ENCODE measurements around the gene RTL5. TPM values are rescaled to one million over a fixed set of nuclear protein-coding genes. Genes with fewer than 3 reads are reported as not detected.

The RTL5 gene
- total RNA-seq, 1 experiment from 2014 or later, result 0.20 TPM

GRCh38 chrX:72124540-72125201 lies 7.0 kb downstream of the RTL5 start:
- H3K4me1 ChIP-seq, result peaks cover 27% of the 10 kb centered on the region
- no peak overlapping the region for H3K27ac ChIP-seq
- no peaks in the 10 kb centered on the region for H3K36me3 ChIP-seq
- H3K9me3 ChIP-seq (replicated peaks), result no peaks in the 10 kb centered on the region
- H3K4me3 ChIP-seq, result no peak overlapping the region
- no peak for DNase-seq
- no peaks in the 10 kb centered on the region for H3K27me3 ChIP-seq

- DNase-seq, result peak; percentile 27 to 48
- no peaks in the 10 kb centered on the region for H3K27me3 ChIP-seq
- H3K9me3 ChIP-seq (replicated peaks), result no peaks in the 10 kb centered on the region
- no peak overlapping the region for H3K4me3 ChIP-seq
- no peaks in the 10 kb centered on the region for H3K36me3 ChIP-seq
- no peak overlapping the region for H3K27ac ChIP-seq
- H3K4me1 ChIP-seq, result peaks cover 27% of the 10 kb centered on the region
Measured at GRCh38 chrX:72123471-72124185, 8.1 kb downstream of the RTL5 start.

GRCh38 chrX:72122621-72123337 lies 8.9 kb downstream of the RTL5 start:
- peaks cover 27% of the 10 kb centered on the region for H3K4me1 ChIP-seq
- H3K4me3 ChIP-seq, result no peak overlapping the region
- no peaks in the 10 kb centered on the region for H3K9me3 ChIP-seq (replicated peaks)
- H3K27ac ChIP-seq, result no peak overlapping the region
- no peaks in the 10 kb centered on the region for H3K27me3 ChIP-seq
- DNase-seq, result no peak
- H3K36me3 ChIP-seq, result no peaks in the 10 kb centered on the region

- no peaks in the 10 kb centered on the region for H3K36me3 ChIP-seq
- H3K9me3 ChIP-seq (replicated peaks), result no peaks in the 10 kb centered on the region
- no peaks in the 10 kb centered on the region for H3K27me3 ChIP-seq
- peak; percentile 68 to 79 for DNase-seq
- peak overlapping the region; percentile 20; the same call in 1 of the 2 replicates for H3K27ac ChIP-seq
- no peak overlapping the region for H3K4me3 ChIP-seq
- peaks cover 27% of the 10 kb centered on the region for H3K4me1 ChIP-seq
Measured at GRCh38 chrX:72121383-72121782, 10.3 kb downstream of the RTL5 start.

GRCh38 chrX:72120837-72121236 lies 10.9 kb downstream of the RTL5 start:
- no peaks in the 10 kb centered on the region for H3K9me3 ChIP-seq (replicated peaks)
- no peaks in the 10 kb centered on the region for H3K27me3 ChIP-seq
- H3K36me3 ChIP-seq, result no peaks in the 10 kb centered on the region
- H3K4me1 ChIP-seq, result peaks cover 22% of the 10 kb centered on the region
- H3K27ac ChIP-seq, result peak overlapping the region; percentile 20; the same call in 1 of the 2 replicates
- H3K4me3 ChIP-seq, result no peak overlapping the region
- DNase-seq, result peak in 1 of 2 experiments; percentile 20

- H3K4me1 ChIP-seq, result peaks cover 27% of the 10 kb centered on the region
- H3K27me3 ChIP-seq, result no peaks in the 10 kb centered on the region
- DNase-seq, result no peak
- no peaks in the 10 kb centered on the region for H3K9me3 ChIP-seq (replicated peaks)
- no peaks in the 10 kb centered on the region for H3K36me3 ChIP-seq
- no peak overlapping the region for H3K27ac ChIP-seq
- H3K4me3 ChIP-seq, result no peak overlapping the region
Measured at GRCh38 chrX:72117636-72118210, 14.0 kb downstream of the RTL5 start.

GRCh38 chrX:72115380-72115779 lies 16.3 kb downstream of the RTL5 start:
- Histone ChIP-seq H3K4me3 (no peak overlapping the region), H3K27ac (no peak overlapping the region), H3K36me3 (no peaks in the 10 kb centered on the region), H3K27me3 (no peaks in the 10 kb centered on the region), H3K9me3 (replicated peaks) (no peaks in the 10 kb centered on the region), H3K4me1 (peaks cover 11% of the 10 kb centered on the region; the same call in 1 of the 2 replicates)
- no peak for DNase-seq

- peaks cover 11% of the 10 kb centered on the region; the same call in 1 of the 2 replicates for H3K4me1 ChIP-seq
Measured at GRCh38 chrX:72114807-72115206, 16.9 kb downstream of the RTL5 start.

GRCh38 chrX:72114306-72114705 lies 17.4 kb downstream of the RTL5 start:
- H3K27me3 ChIP-seq, result no peaks in the 10 kb centered on the region
- DNase-seq, result peak; percentile 47 to 69
- no peaks in the 10 kb centered on the region for H3K36me3 ChIP-seq
- no peaks in the 10 kb centered on the region for H3K9me3 ChIP-seq (replicated peaks)
- H3K27ac ChIP-seq, result no peak overlapping the region
- H3K4me1 ChIP-seq, result peaks cover 11% of the 10 kb centered on the region; the same call in 1 of the 2 replicates
- H3K4me3 ChIP-seq, result no peak overlapping the region

More at GRCh38 chrX:72114807-72115206, 16.9 kb downstream of the RTL5 start:
- Histone ChIP-seq H3K9me3 (replicated peaks) (no peaks in the 10 kb centered on the region), H3K4me3 (no peak overlapping the region), H3K36me3 (no peaks in the 10 kb centered on the region), H3K27me3 (no peaks in the 10 kb centered on the region), H3K27ac (no peak overlapping the region)
- no peak for DNase-seq

- no peak for DNase-seq
- H3K36me3 ChIP-seq, result no peaks in the 10 kb centered on the region
- no peaks in the 10 kb centered on the region for H3K27me3 ChIP-seq
- H3K4me3 ChIP-seq, result no peak overlapping the region
- no peaks in the 10 kb centered on the region for H3K9me3 ChIP-seq (replicated peaks)
- H3K4me1 ChIP-seq, result peaks cover 11% of the 10 kb centered on the region; the same call in 1 of the 2 replicates
- no peak overlapping the region for H3K27ac ChIP-seq
Measured at GRCh38 chrX:72113461-72113860, 18.3 kb downstream of the RTL5 start.

GRCh38 chrX:72110876-72111708 lies 20.6 kb downstream of the RTL5 start:
- H3K27me3 ChIP-seq, result no peaks in the 10 kb centered on the region
- no peaks in the 10 kb centered on the region for H3K9me3 ChIP-seq (replicated peaks)
- H3K4me1 ChIP-seq, result peaks cover 11% of the 10 kb centered on the region; the same call in 1 of the 2 replicates
- no peaks in the 10 kb centered on the region for H3K36me3 ChIP-seq
- no peak overlapping the region for H3K4me3 ChIP-seq
- no peak for DNase-seq
- no peak overlapping the region for H3K27ac ChIP-seq

GRCh38 chrX:72110051-72110875 lies 21.5 kb downstream of the RTL5 start:
- H3K27me3 ChIP-seq, result no peaks in the 10 kb centered on the region
- no peaks in the 10 kb centered on the region for H3K36me3 ChIP-seq
- H3K27ac ChIP-seq, result no peak overlapping the region
- no peaks in the 10 kb centered on the region for H3K9me3 ChIP-seq (replicated peaks)
- H3K4me3 ChIP-seq, result no peak overlapping the region
- no peak for DNase-seq
- peaks cover 11% of the 10 kb centered on the region; the same call in 1 of the 2 replicates for H3K4me1 ChIP-seq

GRCh38 chrX:72108666-72109065 lies 23.0 kb downstream of the RTL5 start:
- H3K9me3 ChIP-seq (replicated peaks), result no peaks in the 10 kb centered on the region
- no peak overlapping the region for H3K4me3 ChIP-seq
- H3K36me3 ChIP-seq, result no peaks in the 10 kb centered on the region
- H3K27me3 ChIP-seq, result no peaks in the 10 kb centered on the region
- no peak for DNase-seq
- H3K4me1 ChIP-seq, result peaks cover under 1% of the 10 kb centered on the region; the same call in 1 of the 2 replicates
- H3K27ac ChIP-seq, result no peak overlapping the region

Measured in SJCRH30 (cell line).